Measurements from ENCODE around the gene C9orf72. TPM values are rescaled to one million over a fixed set of nuclear protein-coding genes. Genes with fewer than 3 reads are reported as not detected.

C9orf72 gene
- total and polyA plus RNA-seq, 8 donors: 3.6 to 9.5 (median 7.3) TPM

- 66 to 78% methylated on average over 6 of the region's 6 CpGs for WGBS, 2 donors
- H3K4me3 ChIP-seq: no peak overlapping the region
- no peak for FAIRE-seq
- H3K36me3 ChIP-seq: no peaks in the 10 kb centered on the region
- TF ChIP-seq CTCF (IDR thresholded peaks at IDR 0.05): no peak
- intact Hi-C loops (cut with DNase I): no loop called here
- DNase-seq: no peak
- ATAC-seq: peak in 2 of 4 donors; percentile 24 to 27
- H3K27me3 ChIP-seq: no peaks in the 10 kb centered on the region
- no peaks in the 10 kb centered on the region for H3K9me3 ChIP-seq
- H3K4me1 ChIP-seq: no peaks in the 10 kb centered on the region
- H3K27ac ChIP-seq: no peak overlapping the region
Observed at GRCh38 chr9:27601396-27601795, 28.1 kb upstream of the C9orf72 start.

GRCh38 chr9:27600256-27600655, 27.0 kb upstream of the C9orf72 start:
- DNase-seq (no peak), FAIRE-seq (no peak), ATAC-seq (peak in 3 of 4 donors; percentile 54 to 88 (median 60))

GRCh38 chr9:27599870-27600238, 26.6 kb upstream of the C9orf72 start:
- intact Hi-C loops (cut with DNase I): no loop called here
- FAIRE-seq (no peak), DNase-seq (no peak), ATAC-seq (no peak)
- H3K27ac ChIP-seq: peak overlapping the region in 1 of 4 donors; percentile 44
- H3K4me3 ChIP-seq: no peak overlapping the region
- H3K9me3 ChIP-seq: no peaks in the 10 kb centered on the region
- H3K4me1 ChIP-seq: no peaks in the 10 kb centered on the region
- WGBS, 2 donors: 82 to 94% methylated on average over 2 of the region's 2 CpGs
- no peak for TF ChIP-seq CTCF (IDR thresholded peaks at IDR 0.05)
- H3K36me3 ChIP-seq: no peaks in the 10 kb centered on the region
- H3K27me3 ChIP-seq: no peaks in the 10 kb centered on the region

More at GRCh38 chr9:27600256-27600655, 27.0 kb upstream of the C9orf72 start:
- intact Hi-C loops (cut with DNase I): no loop called here
- no peaks in the 10 kb centered on the region for H3K4me1 ChIP-seq
- TF ChIP-seq CTCF (IDR thresholded peaks at IDR 0.05): no peak
- H3K27me3 ChIP-seq: no peaks in the 10 kb centered on the region
- no peak overlapping the region for H3K4me3 ChIP-seq
- H3K27ac ChIP-seq: peak overlapping the region in 1 of 4 donors; percentile 44
- WGBS, 2 donors: 40 to 42% methylated on average over 2 of the region's 2 CpGs
- no peaks in the 10 kb centered on the region for H3K9me3 ChIP-seq
- H3K36me3 ChIP-seq: no peaks in the 10 kb centered on the region

GRCh38 chr9:27599102-27599869, 26.0 kb upstream of the C9orf72 start:
- Histone ChIP-seq H3K27me3 (no peaks in the 10 kb centered on the region), H3K4me1 (no peaks in the 10 kb centered on the region), H3K27ac (peak overlapping the region in 1 of 4 donors; percentile 44), H3K36me3 (no peaks in the 10 kb centered on the region), H3K9me3 (no peaks in the 10 kb centered on the region), H3K4me3 (no peak overlapping the region)
- no peak for TF ChIP-seq CTCF (IDR thresholded peaks at IDR 0.05)
- DNase-seq: no peak
- FAIRE-seq: no peak
- WGBS, 2 donors: 75 to 83% methylated on average over 6 of the region's 6 CpGs
- peak in 2 of 4 donors; percentile 67 to 69 for ATAC-seq
- intact Hi-C loops (cut with DNase I): no loop called here

- FAIRE-seq: no peak
- DNase-seq: peak in 1 of 6 donors; percentile 31
- WGBS, 2 donors: 89% methylated on average over 13 of the region's 13 CpGs
- no peak for ATAC-seq
- Histone ChIP-seq H3K27ac (no peak overlapping the region), H3K4me3 (no peak overlapping the region), H3K9me3 (no peaks in the 10 kb centered on the region), H3K4me1 (no peaks in the 10 kb centered on the region), H3K27me3 (no peaks in the 10 kb centered on the region), H3K36me3 (no peaks in the 10 kb centered on the region)
- TF ChIP-seq CTCF (IDR thresholded peaks at IDR 0.05): no peak
- intact Hi-C loops (cut with DNase I): no loop called here
Observed at GRCh38 chr9:27595733-27596132, 22.5 kb upstream of the C9orf72 start.

Data from pancreas (tissue), 10 donors.